Cardiac septum (tissue), 1 donor: ENCODE measurements around the gene GRIK3. TPM values are rescaled to one million over a fixed set of nuclear protein-coding genes. Genes with fewer than 3 reads are reported as not detected.
"Not testable (repeated sequence)": the region's sequence is repeated elsewhere in the genome, so short reads cannot be mapped to it uniquely, and the experiment has no call there.

Experiments
- DNase-seq: peaks from one replicate; pipeline ENCODE4 v3.0.0-alpha.2; 2020; ENCODE audit warnings: low spot score
- intact Hi-C: fragments of 100-400 bp; cut with DNase I; formaldehyde crosslinking; loops from one replicate; pipeline ENCODE4 v1.14.0; 2022
- long read RNA-seq: library from polyadenylated mRNA; unstranded; transcript quantifications from one replicate; pipeline ENCODE4 v2.0.0, GENCODE V29; 2021
- total RNA-seq: library from RNA; stranded (reverse); fragmentation: NEBNext Ultra II Directional; extraction: Animal tissue kit (Norgen Biotek cat#: 25700); gene quantifications from one replicate; pipeline ENCODE4 v1.2.1, GENCODE V29; 2021
- donor health status: DM: no; HTN: no; CAD: no.

GRIK3 gene
- total RNA-seq, result 0.08 TPM
- long read RNA-seq, result 0 reads

- no peak for DNase-seq
- intact Hi-C loops, result no loop called here
Observed at GRCh38 chr1:37034121-37035013, at the start of gene GRIK3. TSS of gene GRIK3 (minus strand) at chr1:37034515. CDS start at chr1:37034108, 407 bp downstream.

- intact Hi-C loops, result no loop called here
- DNase-seq, result no peak
Observed at GRCh38 chr1:37084013-37084412, 49.7 kb upstream of the GRIK3 start.

- intact Hi-C loops, result no loop called here
- no peak for DNase-seq
Observed at GRCh38 chr1:37083603-37084002, 49.3 kb upstream of the GRIK3 start.

GRCh38 chr1:37080296-37080986, 46.1 kb upstream of the GRIK3 start:
- intact Hi-C loops, DNase-seq: not testable (repeated sequence)

GRCh38 chr1:37078866-37079265, 44.6 kb upstream of the GRIK3 start:
- intact Hi-C loops, result no loop called here
- no peak for DNase-seq

- DNase-seq, result no peak
- intact Hi-C loops, result no loop called here
Observed at GRCh38 chr1:37076168-37076567, 41.9 kb upstream of the GRIK3 start.

- DNase-seq, result no peak
- intact Hi-C loops, result no loop called here
Observed at GRCh38 chr1:37073854-37074379, 39.6 kb upstream of the GRIK3 start.

GRCh38 chr1:37073152-37073853, 39.0 kb upstream of the GRIK3 start:
- no peak for DNase-seq
- intact Hi-C loops, result no loop called here

- intact Hi-C loops, result no loop called here
- no peak for DNase-seq
Observed at GRCh38 chr1:37071829-37072228, 37.5 kb upstream of the GRIK3 start.

- intact Hi-C loops, result no loop called here
- DNase-seq, result no peak
Observed at GRCh38 chr1:37070126-37070525, 35.8 kb upstream of the GRIK3 start.

GRCh38 chr1:37069406-37069805, 35.1 kb upstream of the GRIK3 start:
- no peak for DNase-seq
- intact Hi-C loops, result no loop called here

GRCh38 chr1:37068897-37069296, 34.6 kb upstream of the GRIK3 start:
- no peak for DNase-seq
- intact Hi-C loops, result no loop called here

GRCh38 chr1:37068260-37068659, 33.9 kb upstream of the GRIK3 start:
- intact Hi-C loops, result no loop called here
- DNase-seq, result no peak

- intact Hi-C loops, result no loop called here
- DNase-seq, result no peak
Observed at GRCh38 chr1:37064039-37064438, 29.7 kb upstream of the GRIK3 start.

- intact Hi-C loops, result no loop called here
- no peak for DNase-seq
Observed at GRCh38 chr1:37059346-37059745, 25.0 kb upstream of the GRIK3 start.

- intact Hi-C loops, result no loop called here
- DNase-seq, result no peak
Observed at GRCh38 chr1:37058424-37058988, 24.2 kb upstream of the GRIK3 start.

GRCh38 chr1:37056325-37056724, 22.0 kb upstream of the GRIK3 start:
- intact Hi-C loops, result no loop called here
- no peak for DNase-seq

GRCh38 chr1:37055631-37056030, 21.3 kb upstream of the GRIK3 start:
- no peak for DNase-seq
- intact Hi-C loops, result no loop called here

- no peak for DNase-seq
- intact Hi-C loops, result no loop called here
Observed at GRCh38 chr1:37053173-37053572, 18.9 kb upstream of the GRIK3 start.

GRCh38 chr1:37052120-37052519, 17.8 kb upstream of the GRIK3 start:
- no peak for DNase-seq
- intact Hi-C loops, result no loop called here
